Activated CD4-positive, alpha-beta T cell treated with anti-CD3 and anti-CD28 coated beads, Interleukin-2, amount 10 ng/mL, durations not matched to agents 24 days and 14 days (primary cell): Measurements from ENCODE around the gene ZFHX3. TPM values are rescaled to one million over a fixed set of nuclear protein-coding genes. Genes with fewer than 3 reads are reported as not detected.

Experiments
- DNase-seq: peaks from one replicate; pipeline ENCODE4 v3.0.0; 2022
- H3K27ac Mint-ChIP-seq: one replicate; pipeline ENCODE4 v1.8.0; 2022; ENCODE audit warnings: mild to moderate bottlenecking, mixed read lengths
- H3K27me3 Mint-ChIP-seq: one replicate; pipeline ENCODE4 v1.8.0; 2022; ENCODE audit warnings: mixed read lengths
- H3K36me3 Mint-ChIP-seq: one replicate; pipeline ENCODE4 v1.8.0; 2022; ENCODE audit warnings: low read depth, mild to moderate bottlenecking, mixed read lengths
- H3K4me1 Mint-ChIP-seq: one replicate; pipeline ENCODE4 v1.8.0; 2021; ENCODE audit warnings: mixed read lengths
- H3K4me3 Mint-ChIP-seq: one replicate; pipeline ENCODE4 v1.8.0; 2022; ENCODE audit warnings: mild to moderate bottlenecking, moderate library complexity, mixed read lengths
- H3K9me3 Mint-ChIP-seq: one replicate; pipeline ENCODE4 v1.8.0; 2021; ENCODE audit warnings: mixed read lengths
- intact Hi-C: fragments of 100-400 bp; cut with micrococcal nuclease; formaldehyde crosslinking; loops from one replicate; pipeline ENCODE4 v1.15.1; 2023
- total RNA-seq: library from RNA; stranded (reverse); gene quantifications from 2 replicates; pipeline ENCODE4 v1.2.3, GENCODE V29; 2022

ZFHX3 gene
- total RNA-seq, 1 donor from 2014 or later = 0.49 TPM

- no peak overlapping the region for H3K27ac Mint-ChIP-seq
- no peaks in the 10 kb centered on the region for H3K9me3 Mint-ChIP-seq
- H3K36me3 Mint-ChIP-seq = no peaks in the 10 kb centered on the region
- peaks cover 2% of the 10 kb centered on the region for H3K4me1 Mint-ChIP-seq
- H3K27me3 Mint-ChIP-seq = peaks cover 1% of the 10 kb centered on the region
- intact Hi-C loops = no loop called here
- no peak overlapping the region for H3K4me3 Mint-ChIP-seq
- DNase-seq = no peak
These were observed 134.4 kb downstream of the ZFHX3 start for GRCh38 chr16:72913551-72913950.

DNA sequence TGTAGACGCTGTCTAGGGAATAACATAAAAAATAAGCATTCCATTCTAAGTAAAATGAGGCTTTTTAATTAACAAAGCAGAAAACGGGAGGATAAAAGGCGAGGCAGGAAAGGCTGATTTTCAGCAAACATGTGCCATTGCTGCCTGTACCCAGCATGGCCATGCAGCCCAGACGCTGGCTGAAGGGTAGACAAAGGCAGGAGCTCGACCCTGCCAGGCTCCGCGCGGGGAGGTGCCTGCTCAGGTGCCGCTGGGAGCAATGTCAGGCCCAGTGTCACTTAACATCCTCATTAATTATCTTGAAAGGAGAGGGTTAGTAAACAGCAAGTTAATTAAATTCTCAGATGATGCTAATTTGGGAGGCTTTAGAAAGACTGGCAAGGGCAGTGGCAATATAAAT is 136.0 kb downstream of the ZFHX3 start:
- no peaks in the 10 kb centered on the region for H3K36me3 Mint-ChIP-seq
- intact Hi-C loops = no loop called here
- H3K4me3 Mint-ChIP-seq = no peak overlapping the region
- peaks cover 2% of the 10 kb centered on the region for H3K4me1 Mint-ChIP-seq
- no peak overlapping the region for H3K27ac Mint-ChIP-seq
- peaks cover 1% of the 10 kb centered on the region for H3K27me3 Mint-ChIP-seq
- no peaks in the 10 kb centered on the region for H3K9me3 Mint-ChIP-seq
- no peak for DNase-seq

GRCh38 chr16:72910875-72911274 is 137.1 kb downstream of the ZFHX3 start:
- Mint-ChIP-seq H3K9me3 (no peaks in the 10 kb centered on the region), H3K27me3 (peaks cover 1% of the 10 kb centered on the region), H3K36me3 (no peaks in the 10 kb centered on the region), H3K4me1 (peaks cover 2% of the 10 kb centered on the region), H3K4me3 (no peak overlapping the region), H3K27ac (no peak overlapping the region)
- intact Hi-C loops = no loop called here
- no peak for DNase-seq

DNA sequence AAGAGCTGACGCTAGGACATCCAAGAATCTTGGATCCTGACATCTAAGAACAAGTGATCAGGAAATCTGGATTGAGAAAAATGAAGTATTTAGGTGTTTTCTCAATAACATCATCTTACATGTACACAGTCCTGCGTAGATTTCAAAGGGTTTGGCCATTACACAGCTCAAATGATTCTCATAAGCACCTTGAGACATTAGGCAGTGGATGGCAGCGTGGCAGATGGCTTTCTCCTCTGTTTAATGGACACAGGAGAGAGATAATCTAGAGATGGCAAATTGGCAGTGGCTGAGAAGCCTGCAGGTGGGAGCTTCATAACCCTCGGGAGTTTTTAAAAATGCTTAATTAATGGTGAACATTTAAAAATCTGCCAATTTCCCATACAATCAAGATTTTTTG is 137.5 kb downstream of the ZFHX3 start:
- no peaks in the 10 kb centered on the region for H3K36me3 Mint-ChIP-seq
- H3K27me3 Mint-ChIP-seq = peaks cover 1% of the 10 kb centered on the region
- H3K4me3 Mint-ChIP-seq = no peak overlapping the region
- no peak for DNase-seq
- peaks cover 2% of the 10 kb centered on the region for H3K4me1 Mint-ChIP-seq
- no peaks in the 10 kb centered on the region for H3K9me3 Mint-ChIP-seq
- intact Hi-C loops = no loop called here
- no peak overlapping the region for H3K27ac Mint-ChIP-seq

DNA sequence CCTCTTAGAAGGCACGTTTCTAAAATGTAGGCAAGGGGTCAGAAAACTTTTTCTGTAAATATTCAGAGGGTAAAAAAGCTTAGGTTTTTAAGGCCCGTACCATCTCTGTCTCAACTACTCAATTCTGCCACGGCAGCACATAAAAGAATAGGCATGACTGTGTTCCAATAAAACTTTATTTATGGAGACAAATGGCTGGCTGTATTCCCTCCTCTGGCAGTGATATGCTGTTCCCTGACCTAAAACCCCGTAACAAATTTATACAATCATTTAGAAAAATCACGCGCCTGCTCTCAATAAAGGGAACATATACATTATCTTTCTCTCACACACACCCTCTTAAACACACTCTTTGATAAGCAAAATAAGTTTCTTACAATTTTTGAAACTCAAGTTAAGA is 138.7 kb downstream of the ZFHX3 start:
- Mint-ChIP-seq H3K9me3 (no peaks in the 10 kb centered on the region), H3K4me3 (no peak overlapping the region), H3K36me3 (no peaks in the 10 kb centered on the region), H3K27me3 (peaks cover 1% of the 10 kb centered on the region), H3K4me1 (peaks cover under 1% of the 10 kb centered on the region), H3K27ac (no peak overlapping the region)
- DNase-seq = no peak
- intact Hi-C loops = no loop called here

GRCh38 chr16:72908362-72909167 is 139.4 kb downstream of the ZFHX3 start:
- peaks cover 1% of the 10 kb centered on the region for H3K27me3 Mint-ChIP-seq
- H3K4me1 Mint-ChIP-seq = no peaks in the 10 kb centered on the region
- no peak for DNase-seq
- no peak overlapping the region for H3K27ac Mint-ChIP-seq
- no peak overlapping the region for H3K4me3 Mint-ChIP-seq
- intact Hi-C loops = no loop called here
- H3K9me3 Mint-ChIP-seq = no peaks in the 10 kb centered on the region
- H3K36me3 Mint-ChIP-seq = no peaks in the 10 kb centered on the region

- Mint-ChIP-seq H3K4me3 (no peak overlapping the region), H3K27ac (no peak overlapping the region), H3K36me3 (no peaks in the 10 kb centered on the region), H3K27me3 (no peaks in the 10 kb centered on the region), H3K4me1 (no peaks in the 10 kb centered on the region), H3K9me3 (no peaks in the 10 kb centered on the region)
- no peak for DNase-seq
- intact Hi-C loops = no loop called here
These were observed 142.3 kb downstream of the ZFHX3 start for GRCh38 chr16:72905581-72905980.

- H3K4me1 Mint-ChIP-seq = no peaks in the 10 kb centered on the region
- H3K27me3 Mint-ChIP-seq = peaks cover 4% of the 10 kb centered on the region
- H3K4me3 Mint-ChIP-seq = no peak overlapping the region
- no peak for DNase-seq
- H3K36me3 Mint-ChIP-seq = no peaks in the 10 kb centered on the region
- intact Hi-C loops = no loop called here
- H3K9me3 Mint-ChIP-seq = no peaks in the 10 kb centered on the region
- no peak overlapping the region for H3K27ac Mint-ChIP-seq
These were observed 144.8 kb downstream of the ZFHX3 start for GRCh38 chr16:72903176-72903575.

GRCh38 chr16:72902206-72902605 is 145.7 kb downstream of the ZFHX3 start:
- DNase-seq = no peak
- H3K4me1 Mint-ChIP-seq = no peaks in the 10 kb centered on the region
- intact Hi-C loops = no loop called here
- no peaks in the 10 kb centered on the region for H3K36me3 Mint-ChIP-seq
- no peak overlapping the region for H3K27ac Mint-ChIP-seq
- H3K9me3 Mint-ChIP-seq = no peaks in the 10 kb centered on the region
- H3K4me3 Mint-ChIP-seq = no peak overlapping the region
- H3K27me3 Mint-ChIP-seq = peaks cover 4% of the 10 kb centered on the region

DNA sequence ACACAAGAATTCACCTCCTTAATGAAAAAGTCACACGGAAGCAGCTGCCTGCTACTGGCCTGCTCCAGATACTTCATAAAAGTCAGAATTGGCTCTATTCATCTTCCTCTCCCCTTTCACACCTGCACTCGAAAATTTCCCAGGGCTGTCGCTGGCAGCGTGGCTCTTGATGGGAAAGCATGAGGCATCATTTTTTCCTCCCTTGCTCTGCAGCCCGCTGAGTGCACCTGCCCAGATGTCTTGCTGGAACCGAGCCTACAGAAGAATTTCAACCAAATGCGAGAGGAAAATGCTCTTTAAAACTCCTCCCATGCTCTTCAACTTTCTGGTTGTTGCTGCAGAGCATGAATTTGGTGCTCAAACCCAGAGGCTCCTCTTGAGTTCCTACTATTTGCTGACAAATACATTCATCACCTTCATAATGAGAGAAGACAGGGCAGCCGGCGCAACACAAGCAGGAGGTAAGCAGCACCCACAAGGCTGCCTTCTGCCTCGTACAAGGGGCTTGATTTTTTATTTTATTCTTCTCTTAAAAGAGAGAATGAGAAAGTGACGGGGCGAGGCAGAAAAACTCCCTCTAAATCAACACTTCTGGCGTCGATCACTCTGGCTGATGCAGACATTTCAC is 146.8 kb downstream of the ZFHX3 start:
- intact Hi-C loops = no loop called here
- no peak overlapping the region for H3K27ac Mint-ChIP-seq
- H3K9me3 Mint-ChIP-seq = no peaks in the 10 kb centered on the region
- no peaks in the 10 kb centered on the region for H3K36me3 Mint-ChIP-seq
- peaks cover 7% of the 10 kb centered on the region for H3K27me3 Mint-ChIP-seq
- no peak overlapping the region for H3K4me3 Mint-ChIP-seq
- H3K4me1 Mint-ChIP-seq = no peaks in the 10 kb centered on the region
- no peak for DNase-seq

GRCh38 chr16:72898216-72898825 is 149.6 kb downstream of the ZFHX3 start:
- DNase-seq = no peak
- H3K9me3 Mint-ChIP-seq = no peaks in the 10 kb centered on the region
- intact Hi-C loops = no loop called here

DNA sequence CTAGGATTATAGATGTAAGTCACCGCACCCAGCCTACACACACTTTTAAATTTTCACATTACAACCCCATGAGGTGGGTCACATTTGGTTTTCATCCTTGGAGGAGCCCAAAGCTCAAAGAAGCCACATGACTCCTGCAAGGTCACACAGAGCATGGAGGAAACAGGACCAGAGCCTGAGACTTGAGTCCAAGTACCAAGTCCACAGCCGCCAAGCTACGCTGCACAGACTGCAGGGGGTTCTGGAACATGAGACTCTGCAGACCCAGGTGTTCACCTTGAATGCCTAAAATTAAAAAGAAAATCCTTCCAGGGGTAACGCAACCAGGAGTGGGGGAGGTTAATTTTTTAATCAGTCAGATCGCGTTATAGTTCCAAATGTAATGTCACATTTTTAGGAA is 150.2 kb downstream of the ZFHX3 start:
- Mint-ChIP-seq H3K4me3 (no peak overlapping the region), H3K9me3 (no peaks in the 10 kb centered on the region)
- no peak for DNase-seq

More at GRCh38 chr16:72898216-72898825, 149.6 kb downstream of the ZFHX3 start:
- Mint-ChIP-seq H3K27me3 (peaks cover 7% of the 10 kb centered on the region), H3K4me3 (no peak overlapping the region), H3K27ac (no peak overlapping the region), H3K36me3 (no peaks in the 10 kb centered on the region), H3K4me1 (no peaks in the 10 kb centered on the region)

GRCh38 chr16:72896485-72897118 is 151.3 kb downstream of the ZFHX3 start:
- no peaks in the 10 kb centered on the region for H3K4me1 Mint-ChIP-seq
- intact Hi-C loops = no loop called here
- H3K27me3 Mint-ChIP-seq = peaks cover 7% of the 10 kb centered on the region
- H3K9me3 Mint-ChIP-seq = no peaks in the 10 kb centered on the region
- DNase-seq = no peak
- H3K36me3 Mint-ChIP-seq = no peaks in the 10 kb centered on the region
- no peak overlapping the region for H3K4me3 Mint-ChIP-seq
- no peak overlapping the region for H3K27ac Mint-ChIP-seq

More for the DNA sequence above, 150.2 kb downstream of the ZFHX3 start:
- Mint-ChIP-seq H3K27ac (no peak overlapping the region), H3K27me3 (peaks cover 7% of the 10 kb centered on the region), H3K4me1 (no peaks in the 10 kb centered on the region), H3K36me3 (no peaks in the 10 kb centered on the region)
- intact Hi-C loops = no loop called here

DNA sequence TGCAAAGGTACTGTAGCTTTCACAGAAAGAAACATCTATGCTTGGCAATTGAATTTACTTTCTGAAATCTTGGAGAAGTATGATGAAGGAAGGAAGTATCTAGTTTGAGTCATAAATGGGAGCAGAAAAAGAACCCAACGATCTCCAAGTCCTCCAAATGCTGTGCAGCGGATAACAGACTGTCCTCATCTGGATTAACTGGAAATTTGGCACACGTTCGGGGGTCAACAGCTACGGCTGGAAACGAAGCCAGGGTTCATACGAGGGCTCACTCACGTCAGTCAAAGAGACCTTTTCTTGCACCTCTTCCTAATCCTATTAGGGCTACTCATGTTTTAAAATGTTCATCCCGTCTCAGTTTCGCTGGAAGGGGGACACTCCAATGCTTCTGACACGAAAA is 152.0 kb downstream of the ZFHX3 start:
- H3K9me3 Mint-ChIP-seq = no peaks in the 10 kb centered on the region
- H3K27ac Mint-ChIP-seq = no peak overlapping the region
- peaks cover 7% of the 10 kb centered on the region for H3K27me3 Mint-ChIP-seq
- no peak overlapping the region for H3K4me3 Mint-ChIP-seq
- intact Hi-C loops = no loop called here
- no peaks in the 10 kb centered on the region for H3K4me1 Mint-ChIP-seq
- no peak for DNase-seq
- no peaks in the 10 kb centered on the region for H3K36me3 Mint-ChIP-seq
